A673 (cell line): ENCODE measurements around the gene COPA. TPM values are rescaled to one million over a fixed set of nuclear protein-coding genes. Genes with fewer than 3 reads are reported as not detected.

ENCODE experiments used
- BruUV-seq: library from RNA; stranded (reverse); fragments of 400-500 nt; replicated peaks from 2 replicates; lab custom pipeline; 2021; lab: Mats Ljungman, UMichigan
- CTCF ChIA-PET: fragments of 300-600 bp; sonication (Branson Sonifier 250); formaldehyde crosslinking; loops from one replicate; lab custom pipeline; 2022; ENCODE audit warnings: antibody characterized with exemption; lab: Charles Lee
- POLR2A ChIA-PET: fragments of 300-600 bp; sonication (Branson Sonifier 250); formaldehyde crosslinking; loops from one replicate; lab custom pipeline; 2022; ENCODE audit warnings: antibody characterized with exemption; ENCODE audit not compliant: low non-redundant PET; lab: Charles Lee
- DNase-seq: peaks from one replicate; pipeline ENCODE4 v3.0.0-alpha.2; 2015; ENCODE audit warnings: low spot score
- H3K27ac ChIP-seq: fragments of 200-600 bp; sonication (generic); 2 replicates; pipeline ENCODE4 v1.5.1; 2016; ENCODE audit warnings: mixed run types, low read depth, mild to moderate bottlenecking, mixed read lengths, antibody characterized with exemption, low read length; ENCODE audit not compliant: poor library complexity, severe bottlenecking
- H3K27me3 ChIP-seq: fragments of 200-600 bp; sonication (generic); replicated peaks from 2 replicates; pipeline ENCODE4 v1.6.1; 2017; ENCODE audit warnings: mixed run types, low read depth, mild to moderate bottlenecking, mixed read lengths, antibody characterized with exemption, low read length; ENCODE audit not compliant: insufficient read depth, poor library complexity
- H3K36me3 ChIP-seq: fragments of 200-600 bp; sonication (generic); 2 replicates; pipeline ENCODE4 v1.6.1; 2016; ENCODE audit warnings: mixed run types, mild to moderate bottlenecking, mixed read lengths, antibody characterized with exemption, low read length; ENCODE audit not compliant: insufficient read depth, poor library complexity, severe bottlenecking
- H3K4me1 ChIP-seq: fragments of 200-600 bp; sonication (generic); 2 replicates; pipeline ENCODE4 v1.6.1; 2017; ENCODE audit warnings: mixed run types, mild to moderate bottlenecking, mixed read lengths, antibody characterized with exemption, low read length; ENCODE audit not compliant: insufficient read depth, poor library complexity, severe bottlenecking
- H3K4me3 ChIP-seq: fragments of 200-600 bp; sonication (generic); 2 replicates; pipeline ENCODE4 v1.5.1; 2016; ENCODE audit warnings: low read depth, mixed run types, mild to moderate bottlenecking, mixed read lengths, low read length; ENCODE audit not compliant: poor library complexity, severe bottlenecking
- H3K9me3 ChIP-seq: fragments of 200-600 bp; sonication (generic); 2 replicates; pipeline ENCODE4 v1.6.1; 2016; ENCODE audit warnings: mixed run types, low read depth, mild to moderate bottlenecking, mixed read lengths, antibody characterized with exemption, low read length; ENCODE audit not compliant: poor library complexity, severe bottlenecking
- CTCF ChIP-seq: fragments of 300-800, 200-600 bp; sonication (generic); conservative IDR thresholded peaks from 2 replicates; pipeline ENCODE4 v1.5.1; 2017; ENCODE audit warnings: low read depth, mild to moderate bottlenecking, antibody characterized with exemption, low read length, moderate library complexity, mixed read lengths
- EZH2 ChIP-seq: fragments of 200-600 bp; sonication (generic); IDR thresholded peaks from 2 replicates; pipeline ENCODE4 v1.6.1; 2017; ENCODE audit warnings: borderline replicate concordance, low read depth, mild to moderate bottlenecking, mixed read lengths, antibody characterized with exemption, low read length; ENCODE audit not compliant: poor library complexity, severe bottlenecking
- intact Hi-C: fragments of 100-400 bp; cut with micrococcal nuclease; formaldehyde crosslinking; loops from one replicate; pipeline ENCODE4 v1.10.0; 2022; ENCODE audit not compliant: unreplicated experiment
- total RNA-seq: library from RNA; stranded (reverse); gene quantifications from 2 replicates; pipeline ENCODE4 v1.2.3, GENCODE V29; 2021

COPA gene
- total RNA-seq, 1 experiment from 2014 or later, result 134 TPM

- intact Hi-C loops, result no loop called here
- H3K4me1 ChIP-seq, result peaks cover 6% of the 10 kb centered on the region
- H3K36me3 ChIP-seq, result peaks cover 50% of the 10 kb centered on the region
- H3K4me3 ChIP-seq, result no peak overlapping the region
- ChIA-PET CTCF (no interaction called here), POLR2A (no interaction called here)
- no peaks in the 10 kb centered on the region for H3K9me3 ChIP-seq
- no peak for TF ChIP-seq EZH2
- BruUV-seq, result no TSS peak
- no peak for DNase-seq
- no peaks in the 10 kb centered on the region for H3K27me3 ChIP-seq
- H3K27ac ChIP-seq, result no peak overlapping the region
Observed at GRCh38 chr1:160357286-160358002, 14.4 kb upstream of the COPA start.

- Histone ChIP-seq H3K27me3 (no peaks in the 10 kb centered on the region), H3K9me3 (no peaks in the 10 kb centered on the region), H3K36me3 (peaks cover 70% of the 10 kb centered on the region), H3K4me1 (no peaks in the 10 kb centered on the region), H3K27ac (no peak overlapping the region), H3K4me3 (no peak overlapping the region)
- no TSS peak for BruUV-seq
- POLR2A ChIA-PET, result no interaction called here
- intact Hi-C loops, result no loop called here
- CTCF ChIA-PET, result interaction anchor here (3.5 kb wide), 1 partner anchor 22 kb away, joined by 19 read pairs; no protein-coding TSS in a partner anchor
- no peak for TF ChIP-seq EZH2
- TF ChIP-seq CTCF, result peak; percentile 70
- DNase-seq, result peak; percentile 60
Observed at GRCh38 chr1:160354388-160354985, 11.4 kb upstream of the COPA start.

GRCh38 chr1:160353223-160353622 lies 10.2 kb upstream of the COPA start:
- no peaks in the 10 kb centered on the region for H3K27me3 ChIP-seq
- intact Hi-C loops, result no loop called here
- no TSS peak for BruUV-seq
- ChIA-PET CTCF (interaction anchor here (3.5 kb wide), 1 partner anchor 23 kb away, joined by 19 read pairs; no protein-coding TSS in a partner anchor), POLR2A (no interaction called here)
- H3K9me3 ChIP-seq, result no peaks in the 10 kb centered on the region
- H3K4me1 ChIP-seq, result no peaks in the 10 kb centered on the region
- no peak for DNase-seq
- peaks cover 80% of the 10 kb centered on the region for H3K36me3 ChIP-seq
- H3K4me3 ChIP-seq, result no peak overlapping the region
- TF ChIP-seq EZH2 (no peak), CTCF (no peak)
- H3K27ac ChIP-seq, result no peak overlapping the region
